HUES48 (cell line): ENCODE data around the gene LRRC14B.
"Not testable (repeated sequence)": the region's sequence is repeated elsewhere in the genome, so short reads cannot be mapped to it uniquely, and the experiment has no call there.

ENCODE experiments used
- H3K27ac ChIP-seq: one replicate; pipeline ENCODE4 v1.7.0; 2013; ENCODE audit warnings: low read depth, low read length, inconsistent platforms
- H3K27me3 ChIP-seq: 2 replicates; pipeline ENCODE4 v1.6.1; 2013; ENCODE audit warnings: mild to moderate bottlenecking, low read length; ENCODE audit not compliant: control insufficient read depth, insufficient read depth
- H3K36me3 ChIP-seq: 2 replicates; pipeline ENCODE4 v1.6.1; 2013; ENCODE audit warnings: low read length; ENCODE audit not compliant: control insufficient read depth, insufficient read depth
- H3K4me1 ChIP-seq: 2 replicates; pipeline ENCODE4 v1.6.1; 2013; ENCODE audit warnings: mild to moderate bottlenecking, low read length; ENCODE audit not compliant: control insufficient read depth, insufficient read depth
- H3K4me3 ChIP-seq: 2 replicates; pipeline ENCODE4 v1.5.1; 2013; ENCODE audit warnings: mild to moderate bottlenecking, low read depth, low read length
- H3K9ac ChIP-seq: 2 replicates; pipeline ENCODE4 v1.6.1; 2013; ENCODE audit warnings: mild to moderate bottlenecking, low read depth, low read length, moderate library complexity
- H3K9me3 ChIP-seq: 2 replicates; pipeline ENCODE4 v1.6.1; 2013; ENCODE audit warnings: low read length; ENCODE audit not compliant: control insufficient read depth, insufficient read depth

LRRC14B gene

DNA sequence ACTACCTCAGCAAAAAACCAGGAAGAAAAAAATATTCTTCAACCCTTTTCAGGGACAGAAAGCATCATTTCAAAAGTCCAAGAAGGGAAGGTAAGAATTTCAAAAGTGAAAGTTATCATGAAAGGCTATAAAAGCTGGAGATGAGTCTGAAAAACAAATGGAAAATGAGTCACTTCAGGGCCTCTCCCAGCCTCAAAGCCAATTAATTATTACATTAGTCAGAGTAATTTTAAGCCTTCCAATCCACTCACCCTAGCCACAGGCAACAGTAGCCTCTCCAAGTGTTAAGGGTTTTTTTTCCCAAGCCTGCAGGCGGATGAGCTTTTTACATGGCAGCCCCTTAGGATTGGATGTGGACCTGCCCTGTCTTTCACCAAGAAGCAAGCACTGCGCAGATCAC, 24.0 kb downstream of the LRRC14B start:
- H3K27ac ChIP-seq, H3K27me3 ChIP-seq, H3K36me3 ChIP-seq, H3K4me3 ChIP-seq, H3K9ac ChIP-seq, H3K9me3 ChIP-seq: not testable (repeated sequence)
- H3K4me1 ChIP-seq: peaks cover 15% of the 10 kb centered on the region

GRCh38 chr5:216076-216475, 24.8 kb downstream of the LRRC14B start:
- H3K4me1 ChIP-seq: peaks cover 17% of the 10 kb centered on the region
- H3K27ac ChIP-seq: not testable (repeated sequence)

GRCh38 chr5:217494-218456, 26.5 kb downstream of the LRRC14B start, which contains the start of the genes CCDC127 and SDHA:
TSS of gene CCDC127 (minus strand) at chr5:218153. CDS start at chr5:216849, 1,304 bp downstream.
TSS of gene SDHA (plus strand) at chr5:218320. CDS start at chr5:218356, 36 bp downstream.
- not testable (repeated sequence) for H3K36me3 ChIP-seq, H3K9me3 ChIP-seq, H3K27me3 ChIP-seq
- Histone ChIP-seq H3K4me3 (peak within 1 kb of the TSS; percentile 89), H3K27ac (peak within 1 kb of the TSS; percentile 94), H3K9ac (peak within 1 kb of the TSS; percentile 58; the same call in 1 of the 2 replicates), H3K4me1 (peaks cover 26% of the 10 kb centered on the region)

More at GRCh38 chr5:216076-216475, 24.8 kb downstream of the LRRC14B start:
- H3K9me3 ChIP-seq, H3K36me3 ChIP-seq, H3K9ac ChIP-seq, H3K27me3 ChIP-seq, H3K4me3 ChIP-seq: not testable (repeated sequence)

DNA sequence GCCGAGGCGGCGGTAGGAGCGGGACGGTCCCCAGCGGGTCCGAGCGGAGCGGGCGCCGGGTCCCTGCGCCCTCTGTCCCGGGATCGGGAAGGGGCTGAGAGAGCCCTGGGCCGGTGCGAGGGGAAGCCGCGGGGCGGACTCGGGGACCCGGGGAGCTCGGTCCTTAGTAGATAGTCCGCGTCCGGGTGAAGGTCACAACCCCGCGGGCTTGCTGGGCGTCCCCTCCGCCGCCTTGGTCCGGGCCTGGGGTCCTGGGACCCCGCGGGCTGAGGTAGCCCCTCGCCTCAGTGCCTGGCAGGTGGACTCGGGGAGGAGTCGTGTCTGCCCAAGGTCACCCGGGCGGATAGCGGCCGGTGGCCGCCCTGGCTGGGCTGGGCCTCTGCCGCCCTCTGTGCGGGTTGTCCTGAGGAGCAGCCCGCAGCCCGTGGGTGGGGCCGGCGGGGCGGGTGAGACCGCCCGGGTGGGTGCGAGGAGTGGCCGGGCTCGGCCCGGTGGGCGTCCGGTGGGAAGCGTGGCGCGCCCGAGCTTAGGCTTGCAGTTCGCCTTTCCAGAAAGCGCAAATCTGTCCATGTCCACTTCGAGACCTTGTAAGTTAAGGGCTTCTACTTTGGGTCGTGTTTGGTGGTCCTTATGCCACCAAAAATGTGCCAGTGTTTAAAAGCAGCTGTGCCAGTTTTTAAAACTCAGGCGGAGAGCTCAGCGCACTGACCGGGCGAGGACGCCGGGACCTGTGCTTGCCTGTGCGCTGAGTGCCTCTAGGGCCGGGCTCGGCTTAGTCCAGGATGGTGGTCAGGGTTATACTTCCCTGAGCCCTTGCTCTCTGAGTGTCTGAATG, 27.4 kb downstream of the LRRC14B start:
- Histone ChIP-seq H3K27me3 (no peaks in the 10 kb centered on the region), H3K9me3 (no peaks in the 10 kb centered on the region), H3K36me3 (peaks cover 7% of the 10 kb centered on the region), H3K4me1 (peaks cover 26% of the 10 kb centered on the region), H3K27ac (peak overlapping the region; percentile 28), H3K4me3 (peak overlapping the region; percentile 89), H3K9ac (peak overlapping the region; percentile 56; the same call in 1 of the 2 replicates)

- Histone ChIP-seq H3K4me1 (peaks cover 26% of the 10 kb centered on the region), H3K27me3 (no peaks in the 10 kb centered on the region), H3K36me3 (peaks cover 10% of the 10 kb centered on the region), H3K9me3 (no peaks in the 10 kb centered on the region), H3K27ac (no peak overlapping the region), H3K4me3 (peak overlapping the region; percentile 89), H3K9ac (0 out of 2 replicates have a peak overlapping the region, but pooled peaks have one; percentile 21)
These were observed 28.2 kb downstream of the LRRC14B start for GRCh38 chr5:219460-219863.

DNA sequence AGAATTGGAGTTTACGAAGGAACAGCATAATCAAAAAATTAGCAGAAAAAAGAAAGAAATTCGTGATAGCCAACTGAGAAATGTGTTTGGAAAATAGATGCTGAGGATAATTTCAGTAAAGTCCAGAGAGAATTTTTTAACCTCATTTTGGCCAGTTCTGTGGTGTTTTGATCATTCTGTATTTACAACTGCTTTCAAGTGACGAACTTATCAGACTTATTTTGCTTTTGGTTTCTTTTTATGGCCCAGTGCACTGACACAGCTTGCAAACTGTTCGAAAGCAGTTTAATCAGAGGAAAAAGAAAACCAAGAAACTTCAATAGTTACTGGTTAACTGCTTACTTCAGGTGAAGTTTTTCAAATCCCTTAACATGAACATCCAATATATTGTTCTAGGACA, 28.7 kb downstream of the LRRC14B start:
- peaks cover 26% of the 10 kb centered on the region for H3K4me1 ChIP-seq
- no peak overlapping the region for H3K27ac ChIP-seq
- H3K36me3 ChIP-seq: peaks cover 16% of the 10 kb centered on the region
- H3K27me3 ChIP-seq: no peaks in the 10 kb centered on the region
- H3K4me3 ChIP-seq: peak overlapping the region; percentile 89
- no peak overlapping the region for H3K9ac ChIP-seq
- H3K9me3 ChIP-seq: no peaks in the 10 kb centered on the region

DNA sequence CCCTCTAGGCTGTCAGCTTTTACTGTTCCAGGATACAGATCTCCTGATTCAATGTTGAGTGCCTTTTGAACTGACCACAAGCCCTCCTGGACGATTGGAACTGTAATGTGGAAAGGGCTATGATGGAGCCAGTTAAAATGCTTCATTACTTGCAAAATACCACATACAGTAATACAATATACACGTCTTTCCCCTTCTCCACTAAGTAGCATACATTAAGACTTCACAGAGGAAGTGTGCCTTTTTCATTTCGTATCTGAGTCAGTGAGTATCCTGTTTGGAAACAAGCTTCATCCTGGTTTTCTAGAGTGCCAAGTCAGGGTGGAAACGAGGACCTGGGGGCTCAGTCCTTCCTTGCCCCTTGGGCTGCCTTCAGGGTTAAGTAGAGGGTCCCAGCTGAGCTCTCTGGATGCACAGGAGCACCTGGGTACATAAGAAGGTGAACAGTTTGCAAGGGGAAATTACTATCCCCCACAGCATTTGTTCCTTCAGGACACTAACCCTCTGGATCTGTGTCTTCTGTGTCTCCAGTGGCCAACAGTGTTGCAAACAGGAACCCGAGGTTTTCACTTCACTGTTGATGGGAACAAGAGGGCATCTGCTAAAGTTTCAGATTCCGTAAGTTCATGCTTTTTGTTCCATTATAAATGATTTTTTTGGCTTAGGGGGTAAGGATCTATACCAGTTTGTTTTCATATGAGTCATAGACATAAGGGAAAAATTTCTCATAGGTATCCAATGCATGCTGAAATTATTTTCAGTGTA, 31.8 kb downstream of the LRRC14B start:
- H3K27me3 ChIP-seq, H3K4me3 ChIP-seq, H3K27ac ChIP-seq, H3K9me3 ChIP-seq, H3K9ac ChIP-seq: not testable (repeated sequence)
- peaks cover 22% of the 10 kb centered on the region for H3K4me1 ChIP-seq
- peaks cover 44% of the 10 kb centered on the region for H3K36me3 ChIP-seq

GRCh38 chr5:223791-224190, 32.5 kb downstream of the LRRC14B start:
- Histone ChIP-seq H3K36me3 (peaks cover 51% of the 10 kb centered on the region), H3K27ac (no peak overlapping the region), H3K4me3 (no peak overlapping the region), H3K4me1 (peaks cover 22% of the 10 kb centered on the region), H3K9me3 (no peaks in the 10 kb centered on the region), H3K9ac (no peak overlapping the region), H3K27me3 (no peaks in the 10 kb centered on the region)

- Histone ChIP-seq H3K9me3 (no peaks in the 10 kb centered on the region), H3K27ac (no peak overlapping the region), H3K4me3 (no peak overlapping the region), H3K9ac (no peak overlapping the region), H3K36me3 (peaks cover 66% of the 10 kb centered on the region), H3K27me3 (no peaks in the 10 kb centered on the region), H3K4me1 (peaks cover 11% of the 10 kb centered on the region; the same call in 1 of the 2 replicates)
These were observed 34.0 kb downstream of the LRRC14B start for GRCh38 chr5:225334-225733.

DNA sequence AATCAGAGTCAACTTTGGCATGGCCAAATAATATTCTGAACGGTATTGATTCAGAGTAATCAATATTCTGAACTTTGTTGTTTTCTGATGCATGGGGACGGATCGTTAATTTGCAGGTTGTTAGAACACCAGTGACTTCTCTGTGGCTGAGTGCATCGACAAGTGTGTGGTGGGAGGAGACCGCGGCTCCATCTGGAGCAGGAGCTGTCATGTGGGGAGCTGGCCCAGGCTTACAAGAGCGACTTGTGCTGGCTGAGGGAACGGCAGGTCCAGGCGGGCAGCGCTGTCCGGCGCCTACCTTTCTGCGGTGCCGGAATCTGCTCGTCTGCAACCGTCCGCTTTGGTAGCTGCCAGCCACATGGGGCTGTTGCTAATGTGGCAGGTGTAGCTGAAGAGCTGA, 36.1 kb downstream of the LRRC14B start:
- H3K4me3 ChIP-seq, H3K4me1 ChIP-seq, H3K9me3 ChIP-seq, H3K27ac ChIP-seq, H3K9ac ChIP-seq, H3K27me3 ChIP-seq: not testable (repeated sequence)
- peaks cover 85% of the 10 kb centered on the region for H3K36me3 ChIP-seq
